Hepatocyte (in vitro differentiated cells): ENCODE results near the gene PIP5K1C. TPM values are rescaled to one million over a fixed set of nuclear protein-coding genes. Genes with fewer than 3 reads are reported as not detected.

Experiments used
- DNase-seq: peaks from one replicate; pipeline ENCODE4 v3.0.0-alpha.2; 2016; ENCODE audit warnings: low spot score
- H2AFZ ChIP-seq: fragments of 200-600 bp; sonication (generic); 2 replicates; pipeline ENCODE4 v1.6.0; 2016; ENCODE audit warnings: antibody characterized with exemption, mild to moderate bottlenecking
- H3K27ac ChIP-seq: fragments of 200-600 bp; sonication (generic); 2 replicates; pipeline ENCODE4 v1.5.1; 2016; ENCODE audit warnings: mild to moderate bottlenecking
- H3K27me3 ChIP-seq: fragments of 200-600 bp; sonication (generic); 2 replicates; pipeline ENCODE4 v1.6.1; 2016
- H3K36me3 ChIP-seq: fragments of 200-600 bp; sonication (generic); replicated peaks from 2 replicates; pipeline ENCODE4 v1.5.1; 2016; ENCODE audit warnings: low read depth; ENCODE audit not compliant: insufficient read depth
- H3K4me1 ChIP-seq: fragments of 200-600 bp; sonication (generic); 2 replicates; pipeline ENCODE4 v1.5.1; 2016; ENCODE audit warnings: mild to moderate bottlenecking, moderate library complexity; ENCODE audit not compliant: insufficient read depth
- H3K4me2 ChIP-seq: fragments of 200-600 bp; sonication (generic); 2 replicates; pipeline ENCODE4 v1.6.0; 2016
- H3K4me3 ChIP-seq: fragments of 200-600 bp; sonication (generic); 2 replicates; pipeline ENCODE4 v1.5.1; 2016; ENCODE audit warnings: mild to moderate bottlenecking
- H3K79me2 ChIP-seq: fragments of 200-600 bp; sonication (generic); 2 replicates; pipeline ENCODE4 v1.6.0; 2017; ENCODE audit warnings: mild to moderate bottlenecking
- H3K9me2 ChIP-seq: fragments of 200-600 bp; sonication (generic); replicated peaks from 2 replicates; pipeline ENCODE4 v1.6.0; 2017; ENCODE audit warnings: mild to moderate bottlenecking; ENCODE audit not compliant: insufficient read depth
- H3K9me3 ChIP-seq: fragments of 200-600 bp; sonication (generic); 2 replicates; pipeline ENCODE4 v1.5.1; 2016; ENCODE audit warnings: low read depth, mild to moderate bottlenecking
- H4K20me1 ChIP-seq: fragments of 200-600 bp; sonication (generic); 2 replicates; pipeline ENCODE4 v1.6.0; 2016; ENCODE audit warnings: mild to moderate bottlenecking; ENCODE audit not compliant: insufficient read depth, poor library complexity, severe bottlenecking
- EZH2 ChIP-seq: fragments of 200-600 bp; sonication (generic); IDR thresholded peaks from 2 replicates; pipeline ENCODE4 v1.6.1; 2016; ENCODE audit warnings: antibody characterized with exemption, mild to moderate bottlenecking, borderline replicate concordance
- EZH2phosphoT487 ChIP-seq: fragments of 200-600 bp; sonication (generic); IDR thresholded peaks from one replicate; pipeline ENCODE4 v1.6.1; 2018; ENCODE audit warnings: antibody characterized with exemption, mild to moderate bottlenecking, low read depth, moderate library complexity; ENCODE audit not compliant: unreplicated experiment, severe bottlenecking
- WGBS: methylation state at CpG from one replicate; pipeline ENCODE4 v1.1.6; 2016; ENCODE audit warnings: low lambda C conversion rate; ENCODE audit errors: missing lambda C conversion rate; 5-methylcytosine and 5-hydroxymethylcytosine counted together
- polyA plus RNA-seq: library from polyadenylated mRNA; unstranded; fragments of >200 nt; fragmentation: Nextera tagmentation; extraction: Ambion mirVana; gene quantifications from 2 replicates; pipeline ENCODE4 v1.2.1, GENCODE V29; 2016
- total RNA-seq: library from RNA; depleted of rRNA; stranded (reverse); fragments of >200 nt; gene quantifications from 2 replicates; pipeline ENCODE4 v1.2.3, GENCODE V29; 2014
- TF ChIP-seq, protein P1 (sequence below): fragments of 200-600 bp; sonication (generic); IDR thresholded peaks from 2 replicates; pipeline ENCODE4 v1.5.1; 2016; ENCODE audit warnings: antibody characterized with exemption, mild to moderate bottlenecking; ENCODE audit not compliant: poor library complexity

The PIP5K1C gene
- total and polyA plus RNA-seq, 2 experiments from 2014 or later: 20.7 to 37.1 TPM

DNA sequence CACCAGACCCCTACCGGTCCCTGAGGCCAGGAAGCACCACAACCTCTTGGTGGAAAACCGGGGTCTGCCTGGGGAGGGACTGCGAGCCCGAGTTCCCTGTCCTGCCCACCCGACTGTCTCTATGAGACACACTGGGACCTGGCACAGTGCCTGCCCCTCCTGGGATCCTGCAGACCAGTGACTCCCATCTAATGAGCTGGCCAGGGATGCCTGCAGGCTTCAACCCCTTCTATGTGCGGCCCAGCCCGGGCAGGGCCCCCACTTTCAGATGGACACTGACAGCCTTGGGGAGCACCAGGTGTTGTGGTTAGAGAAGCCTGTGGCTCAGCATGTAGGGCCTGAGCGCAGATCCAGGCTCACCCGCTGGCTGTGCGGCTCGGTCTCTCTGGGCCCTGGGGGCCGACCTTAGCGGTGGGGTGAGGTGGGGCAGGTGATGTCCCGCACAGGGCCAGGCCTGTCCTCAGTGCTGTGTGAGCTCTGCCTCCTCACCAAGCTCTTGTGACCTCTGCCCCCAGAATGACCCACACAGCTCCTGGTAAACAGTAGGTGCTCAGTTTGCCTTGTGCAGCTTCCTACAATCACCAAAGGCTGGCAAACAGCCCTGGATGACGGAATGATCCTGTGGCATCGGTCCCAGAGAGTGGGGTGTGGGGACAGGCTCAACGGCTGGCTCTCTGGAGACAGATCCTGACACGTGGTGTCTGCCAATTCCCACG, 55.8 kb downstream of the PIP5K1C start:
- WGBS: 94% methylated on average over 18 of the region's 19 CpGs
- Histone ChIP-seq H3K9me3 (no peaks in the 10 kb centered on the region), H3K4me3 (no peak overlapping the region), H2AFZ (no peak overlapping the region), H3K27me3 (no peaks in the 10 kb centered on the region), H3K36me3 (no peaks in the 10 kb centered on the region), H4K20me1 (no peaks in the 10 kb centered on the region), H3K9me2 (no peaks in the 10 kb centered on the region), H3K79me2 (no peaks in the 10 kb centered on the region), H3K4me1 (no peaks in the 10 kb centered on the region), H3K4me2 (no peak overlapping the region), H3K27ac (no peak overlapping the region)
- no peak for DNase-seq
- no peak for TF ChIP-seq EZH2
- TF ChIP-seq, protein P1, sequence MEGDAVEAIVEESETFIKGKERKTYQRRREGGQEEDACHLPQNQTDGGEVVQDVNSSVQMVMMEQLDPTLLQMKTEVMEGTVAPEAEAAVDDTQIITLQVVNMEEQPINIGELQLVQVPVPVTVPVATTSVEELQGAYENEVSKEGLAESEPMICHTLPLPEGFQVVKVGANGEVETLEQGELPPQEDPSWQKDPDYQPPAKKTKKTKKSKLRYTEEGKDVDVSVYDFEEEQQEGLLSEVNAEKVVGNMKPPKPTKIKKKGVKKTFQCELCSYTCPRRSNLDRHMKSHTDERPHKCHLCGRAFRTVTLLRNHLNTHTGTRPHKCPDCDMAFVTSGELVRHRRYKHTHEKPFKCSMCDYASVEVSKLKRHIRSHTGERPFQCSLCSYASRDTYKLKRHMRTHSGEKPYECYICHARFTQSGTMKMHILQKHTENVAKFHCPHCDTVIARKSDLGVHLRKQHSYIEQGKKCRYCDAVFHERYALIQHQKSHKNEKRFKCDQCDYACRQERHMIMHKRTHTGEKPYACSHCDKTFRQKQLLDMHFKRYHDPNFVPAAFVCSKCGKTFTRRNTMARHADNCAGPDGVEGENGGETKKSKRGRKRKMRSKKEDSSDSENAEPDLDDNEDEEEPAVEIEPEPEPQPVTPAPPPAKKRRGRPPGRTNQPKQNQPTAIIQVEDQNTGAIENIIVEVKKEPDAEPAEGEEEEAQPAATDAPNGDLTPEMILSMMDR: no peak
- no peak for TF ChIP-seq EZH2phosphoT487

DNA sequence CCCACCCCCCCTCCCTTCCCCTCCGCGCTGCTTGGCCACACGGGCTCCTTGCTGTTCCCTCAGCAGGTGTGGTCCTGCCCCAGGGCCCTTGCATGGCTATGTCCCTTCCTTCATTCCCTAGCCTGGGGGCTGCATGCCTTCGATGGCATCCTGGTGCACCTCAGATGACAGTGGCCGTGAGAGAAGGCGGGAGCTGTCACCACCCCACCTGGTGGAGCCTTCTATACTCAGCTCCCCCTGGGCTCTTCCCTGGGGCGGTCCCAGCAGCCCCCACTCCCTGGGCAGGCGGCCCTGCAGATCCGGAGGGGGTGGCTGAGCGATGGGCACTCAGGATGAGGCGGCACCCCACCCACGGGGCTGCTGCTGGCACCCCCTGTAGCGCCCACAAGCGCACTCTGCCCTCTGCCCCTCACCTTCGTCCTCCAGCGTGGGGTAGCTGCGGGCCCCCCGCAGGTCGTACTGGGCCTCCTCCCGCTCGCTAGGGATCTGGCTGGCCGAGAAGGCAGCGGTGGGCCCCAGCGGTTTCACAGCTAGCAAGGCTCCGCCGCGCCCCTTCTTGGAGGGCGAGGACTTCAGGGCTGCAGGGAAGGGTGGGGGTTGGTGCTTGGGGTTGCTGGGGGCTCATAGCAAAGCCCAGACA, 56.5 kb downstream of the PIP5K1C start:
- no peaks in the 10 kb centered on the region for H3K4me1 ChIP-seq
- TF ChIP-seq, protein P1: no peak
- no peak for TF ChIP-seq EZH2phosphoT487
- no peak for TF ChIP-seq EZH2
- no peak overlapping the region for H2AFZ ChIP-seq
- no peaks in the 10 kb centered on the region for H3K79me2 ChIP-seq
- H3K36me3 ChIP-seq: no peaks in the 10 kb centered on the region
- H3K4me3 ChIP-seq: no peak overlapping the region
- H3K27ac ChIP-seq: no peak overlapping the region
- WGBS: 96% methylated on average over 27 of the region's 28 CpGs
- no peak for DNase-seq
- H3K9me2 ChIP-seq: no peaks in the 10 kb centered on the region
- no peak overlapping the region for H3K4me2 ChIP-seq
- H3K9me3 ChIP-seq: no peaks in the 10 kb centered on the region
- H3K27me3 ChIP-seq: no peaks in the 10 kb centered on the region
- H4K20me1 ChIP-seq: no peaks in the 10 kb centered on the region

DNA sequence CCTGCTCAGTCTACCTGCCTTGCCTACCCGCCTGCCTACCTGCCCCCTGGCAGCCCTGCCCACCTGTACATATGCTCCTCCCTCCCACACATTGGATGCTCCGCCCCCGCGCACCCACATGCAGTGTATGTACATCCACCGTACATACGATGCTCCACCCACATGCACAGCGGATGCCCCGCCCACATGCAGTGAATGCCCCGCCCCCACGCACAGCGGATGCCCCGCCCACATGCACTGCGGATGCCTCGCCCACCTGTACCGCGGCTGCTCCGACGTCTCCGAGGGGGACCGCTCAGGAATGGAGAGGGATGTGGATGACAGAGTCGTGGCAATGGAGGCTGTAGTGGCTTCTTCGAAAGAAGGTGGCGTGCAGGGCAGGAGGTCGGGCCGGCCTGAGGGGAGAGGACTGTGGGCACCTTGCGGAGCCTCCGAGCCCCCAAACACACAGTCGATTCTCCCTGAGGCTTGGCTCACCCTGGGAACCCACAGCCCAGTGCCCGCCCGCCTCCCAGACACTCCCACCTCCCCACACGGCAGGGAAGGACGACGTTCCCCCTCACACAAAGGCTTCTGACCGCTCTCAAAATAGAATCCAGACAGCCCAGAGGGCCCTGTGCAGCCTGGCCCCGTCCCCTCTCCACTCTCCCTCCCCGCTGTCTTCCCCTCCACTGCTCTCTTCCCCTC, 57.1 kb downstream of the PIP5K1C start:
- H3K27ac ChIP-seq: no peak overlapping the region
- H3K4me3 ChIP-seq: no peak overlapping the region
- H4K20me1 ChIP-seq: no peaks in the 10 kb centered on the region
- H3K9me3 ChIP-seq: no peaks in the 10 kb centered on the region
- H3K9me2 ChIP-seq: no peaks in the 10 kb centered on the region
- no peaks in the 10 kb centered on the region for H3K27me3 ChIP-seq
- no peaks in the 10 kb centered on the region for H3K79me2 ChIP-seq
- DNase-seq: no peak
- H3K4me1 ChIP-seq: no peaks in the 10 kb centered on the region
- H2AFZ ChIP-seq: no peak overlapping the region
- H3K4me2 ChIP-seq: no peak overlapping the region
- 90% methylated on average over 22 of the region's 36 CpGs for WGBS
- TF ChIP-seq EZH2 (no peak), EZH2phosphoT487 (no peak)
- TF ChIP-seq, protein P1: no peak
- H3K36me3 ChIP-seq: no peaks in the 10 kb centered on the region
